CD4-positive, CD25-positive, alpha-beta regulatory T cell (primary cell): ENCODE measurements around the gene PPT2. TPM values are rescaled to one million over a fixed set of nuclear protein-coding genes. Genes with fewer than 3 reads are reported as not detected.
A peak's percentile ranks its signal among the peaks of the same experiment; 100 is the strongest.

ENCODE experiments used
- ATAC-seq, 2 donors: fragments of 150-1000 bp; cut with Tn5 transposase; one replicate each; pipeline ENCODE4 v1.10.0; 2021; ENCODE audit warnings: low read depth in 2 of 2, moderate number of reproducible peaks in 2 of 2, moderate library complexity in 1 of 2
- DNase-seq, 3 donors: peaks; one replicate each; pipeline versions ENCODE4 v3.0.0 to v3.0.0-alpha.2; 2012 to 2022; ENCODE audit warnings: mixed read lengths in 1 of 3
- H3K27ac ChIP-seq: one replicate; pipeline ENCODE4 v1.7.0; 2013; ENCODE audit warnings: mild to moderate bottlenecking, low read length; ENCODE audit not compliant: insufficient read depth, poor library complexity, severe bottlenecking
- H3K27me3 ChIP-seq: one replicate; pipeline ENCODE4 v1.7.0; 2013; ENCODE audit warnings: low read length; ENCODE audit not compliant: control insufficient read depth, insufficient read depth
- H3K36me3 ChIP-seq: one replicate; pipeline ENCODE4 v1.7.0; 2013; ENCODE audit warnings: mild to moderate bottlenecking, low read length, moderate library complexity; ENCODE audit not compliant: control insufficient read depth, insufficient read depth
- H3K4me1 ChIP-seq: 2 replicates; pipeline ENCODE4 v1.7.0; 2013; ENCODE audit warnings: mild to moderate bottlenecking, low read length; ENCODE audit not compliant: insufficient read depth, control insufficient read depth, poor library complexity, severe bottlenecking
- H3K4me3 ChIP-seq: one replicate; pipeline ENCODE4 v1.7.0; 2013; ENCODE audit warnings: low read depth, mild to moderate bottlenecking, low read length, moderate library complexity
- H3K9me3 ChIP-seq, 2 experiments: 1 replicate in 1 of 2; 2 replicates in 1 of 2; pipeline ENCODE4 v1.7.0; 2013; ENCODE audit warnings: low read length in 2 of 2, mild to moderate bottlenecking in 1 of 2, moderate library complexity in 1 of 2; ENCODE audit not compliant: control insufficient read depth in 2 of 2
- H3K27ac Mint-ChIP-seq, 3 donors: one replicate each; pipeline ENCODE4 v1.8.0; 2020 to 2022; ENCODE audit warnings: mild to moderate bottlenecking in 3 of 3, mixed read lengths in 3 of 3, moderate library complexity in 2 of 3
- H3K27me3 Mint-ChIP-seq: one replicate; pipeline ENCODE4 v1.8.0; 2022; ENCODE audit warnings: mild to moderate bottlenecking, mixed read lengths
- H3K36me3 Mint-ChIP-seq: one replicate; pipeline ENCODE4 v1.8.0; 2020; ENCODE audit warnings: mixed read lengths
- H3K4me1 Mint-ChIP-seq, 4 donors: one replicate each; pipeline ENCODE4 v1.8.0; 2020 to 2022; ENCODE audit warnings: mixed read lengths in 4 of 4, mild to moderate bottlenecking in 1 of 4
- H3K4me3 Mint-ChIP-seq, 4 donors: one replicate each; pipeline ENCODE4 v1.8.0; 2020 to 2022; ENCODE audit warnings: mild to moderate bottlenecking in 4 of 4, mixed read lengths in 4 of 4, moderate library complexity in 3 of 4
- H3K9me3 Mint-ChIP-seq, 7 donors: one replicate each; pipeline ENCODE4 v1.8.0; 2020 to 2022; ENCODE audit warnings: mixed read lengths in 7 of 7, mild to moderate bottlenecking in 3 of 7, moderate library complexity in 2 of 7
- polyA plus RNA-seq, 4 donors: library from polyadenylated mRNA; unstranded; fragments of 300-500 nt; fragmentation: Illumina TruSeq; gene quantifications; one replicate each; pipeline ENCODE4 v1.2.3, GENCODE V29; 2021
- total RNA-seq: library from RNA; stranded (reverse); gene quantifications from one replicate; pipeline ENCODE4 v1.2.3, GENCODE V29; 2022

Gene PPT2
- total RNA-seq = 4.8 TPM
- polyA plus RNA-seq = 1 to 10 TPM; 3.1 to 6.2 (median 5.4) TPM

- H3K4me1 Mint-ChIP-seq = peaks cover 0 to 62% (median 26%) of the 10 kb centered on the region in 4 donors
- peak; percentile 48 to 54 for ATAC-seq
- peaks cover 14% of the 10 kb centered on the region for H3K36me3 Mint-ChIP-seq
Observed at GRCh38 chr6:32153564-32154513, at the start of gene PPT2. Gene PPT2 (plus strand): TSS chr6:32154141. CDS start chr6:32154595, 454 bp downstream.

GRCh38 chr6:32105433-32105832, 48.5 kb upstream of the PPT2 start:
- Histone ChIP-seq H3K27ac (no peak overlapping the region), H3K9me3 (no peaks in the 10 kb centered on the region), H3K4me1 (peaks cover 5% of the 10 kb centered on the region), H3K36me3 (no peaks in the 10 kb centered on the region), H3K27me3 (peaks cover 4% of the 10 kb centered on the region), H3K4me3 (no peak overlapping the region)
- H3K27ac Mint-ChIP-seq = no peak overlapping the region
- peaks cover 0 to 1% (median 0%) of the 10 kb centered on the region in 7 donors for H3K9me3 Mint-ChIP-seq
- H3K4me1 Mint-ChIP-seq = peaks cover 0 to 21% (median 0%) of the 10 kb centered on the region in 4 donors
- DNase-seq (no peak), ATAC-seq (no peak)
- peaks cover 17% of the 10 kb centered on the region for H3K27me3 Mint-ChIP-seq
- no peak overlapping the region for H3K4me3 Mint-ChIP-seq
- no peaks in the 10 kb centered on the region for H3K36me3 Mint-ChIP-seq

More at GRCh38 chr6:32153564-32154513, at the start of gene PPT2:
- Mint-ChIP-seq H3K4me3 (peak within 1 kb of the TSS; percentile 91 to 98 (median 94)), H3K27ac (peak within 1 kb of the TSS; percentile 91 to 93 (median 92)), H3K27me3 (peaks cover 32% of the 10 kb centered on the region), H3K9me3 (peaks cover 0 to 3% (median 0%) of the 10 kb centered on the region in 7 donors)
- DNase-seq = peak; percentile 53 to 85 (median 58)
- H3K4me3 ChIP-seq = peak within 1 kb of the TSS; percentile 77
- H3K4me1 ChIP-seq = peaks cover 20% of the 10 kb centered on the region
- peak within 1 kb of the TSS; percentile 62 for H3K27ac ChIP-seq
- peaks cover 7% of the 10 kb centered on the region for H3K36me3 ChIP-seq
- H3K27me3 ChIP-seq = peaks cover 2% of the 10 kb centered on the region
- no peaks in the 10 kb centered on the region for H3K9me3 ChIP-seq

GRCh38 chr6:32107406-32107805, 46.5 kb upstream of the PPT2 start:
- Mint-ChIP-seq H3K4me1 (peaks cover 0 to 21% (median 0%) of the 10 kb centered on the region in 4 donors), H3K4me3 (no peak overlapping the region), H3K36me3 (no peaks in the 10 kb centered on the region), H3K27ac (peak overlapping the region in 1 of 3 donors; percentile 78), H3K27me3 (peaks cover 14% of the 10 kb centered on the region), H3K9me3 (peaks cover 0 to 1% (median 0%) of the 10 kb centered on the region in 7 donors)
- H3K9me3 ChIP-seq = no peaks in the 10 kb centered on the region
- H3K27me3 ChIP-seq = peaks cover 4% of the 10 kb centered on the region
- peaks cover 5% of the 10 kb centered on the region for H3K4me1 ChIP-seq
- no peaks in the 10 kb centered on the region for H3K36me3 ChIP-seq
- ATAC-seq (no peak), DNase-seq (no peak)
- no peak overlapping the region for H3K4me3 ChIP-seq
- H3K27ac ChIP-seq = no peak overlapping the region

GRCh38 chr6:32108094-32108627, 45.8 kb upstream of the PPT2 start:
- H3K9me3 ChIP-seq = no peaks in the 10 kb centered on the region
- Mint-ChIP-seq H3K27me3 (peaks cover 14% of the 10 kb centered on the region), H3K27ac (peak overlapping the region in 1 of 3 donors; percentile 91), H3K36me3 (peaks cover 2% of the 10 kb centered on the region), H3K4me3 (no peak overlapping the region), H3K9me3 (peaks cover 0 to 1% (median 0%) of the 10 kb centered on the region in 7 donors), H3K4me1 (peaks cover 0 to 24% (median 1%) of the 10 kb centered on the region in 4 donors)
- DNase-seq (no peak), ATAC-seq (no peak)
- H3K27me3 ChIP-seq = peaks cover 4% of the 10 kb centered on the region
- H3K27ac ChIP-seq = no peak overlapping the region
- H3K4me3 ChIP-seq = no peak overlapping the region
- H3K4me1 ChIP-seq = peaks cover 5% of the 10 kb centered on the region
- H3K36me3 ChIP-seq = no peaks in the 10 kb centered on the region

GRCh38 chr6:32108727-32109113, 45.2 kb upstream of the PPT2 start:
- peaks cover 0 to 1% (median 0%) of the 10 kb centered on the region in 7 donors for H3K9me3 Mint-ChIP-seq
- H3K27me3 Mint-ChIP-seq = peaks cover 14% of the 10 kb centered on the region
- H3K27ac Mint-ChIP-seq = peak overlapping the region in 1 of 3 donors; percentile 91
- no peak for DNase-seq
- H3K36me3 Mint-ChIP-seq = peaks cover 3% of the 10 kb centered on the region
- no peak for ATAC-seq
- H3K4me3 Mint-ChIP-seq = no peak overlapping the region
- Histone ChIP-seq H3K4me3 (no peak overlapping the region), H3K27me3 (peaks cover 4% of the 10 kb centered on the region), H3K4me1 (peaks cover 5% of the 10 kb centered on the region), H3K36me3 (no peaks in the 10 kb centered on the region), H3K9me3 (no peaks in the 10 kb centered on the region), H3K27ac (no peak overlapping the region)
- H3K4me1 Mint-ChIP-seq = peaks cover 0 to 24% (median 3%) of the 10 kb centered on the region in 4 donors

- Mint-ChIP-seq H3K9me3 (peaks cover 0 to 1% (median 0%) of the 10 kb centered on the region in 7 donors), H3K27ac (peak within 1 kb of the TSS in 2 of 3 donors; percentile 45 to 91), H3K4me1 (peaks cover 0 to 24% (median 3%) of the 10 kb centered on the region in 4 donors), H3K36me3 (peaks cover 3% of the 10 kb centered on the region), H3K4me3 (no peak within 1 kb of the TSS), H3K27me3 (peaks cover 14% of the 10 kb centered on the region)
- Histone ChIP-seq H3K27ac (no peak within 1 kb of the TSS), H3K36me3 (no peaks in the 10 kb centered on the region), H3K27me3 (peaks cover 4% of the 10 kb centered on the region), H3K4me1 (peaks cover 5% of the 10 kb centered on the region), H3K4me3 (no peak within 1 kb of the TSS), H3K9me3 (no peaks in the 10 kb centered on the region)
- DNase-seq = no peak
- ATAC-seq = no peak
Observed at GRCh38 chr6:32109114-32109764, 44.7 kb upstream of the PPT2 start, which contains the start of gene TNXB. Gene TNXB (minus strand): TSS chr6:32109338. CDS start chr6:32098198, 11,140 bp downstream.

- Mint-ChIP-seq H3K36me3 (peaks cover 4% of the 10 kb centered on the region), H3K4me1 (peaks cover 0 to 24% (median 3%) of the 10 kb centered on the region in 4 donors), H3K27me3 (peaks cover 14% of the 10 kb centered on the region), H3K27ac (peak overlapping the region in 1 of 3 donors; percentile 85), H3K4me3 (no peak overlapping the region), H3K9me3 (peaks cover 0 to 1% (median 0%) of the 10 kb centered on the region in 7 donors)
- H3K4me1 ChIP-seq = peaks cover 5% of the 10 kb centered on the region
- no peaks in the 10 kb centered on the region for H3K9me3 ChIP-seq
- H3K36me3 ChIP-seq = peaks cover 2% of the 10 kb centered on the region
- H3K4me3 ChIP-seq = no peak overlapping the region
- H3K27me3 ChIP-seq = peaks cover 4% of the 10 kb centered on the region
- no peak overlapping the region for H3K27ac ChIP-seq
- ATAC-seq (no peak), DNase-seq (no peak)
Observed at GRCh38 chr6:32109765-32110160, 44.2 kb upstream of the PPT2 start.
